HEK293 (cell line): ENCODE results near the gene SIGLEC1.

Experiments used
- PRDM1 ChIP-seq: fragments of 450-650 bp; formaldehyde crosslinking; IDR thresholded peaks from 2 replicates; pipeline ENCODE4; 2016; ENCODE audit warnings: missing biosample characterization, missing genetic modification characterization
- ZNF549 ChIP-seq: fragments of 450-650 bp; IDR thresholded peaks from 2 replicates; pipeline ENCODE4 v1.5.1; 2018; ENCODE audit warnings: missing biosample characterization, missing genetic modification characterization, mild to moderate bottlenecking, inconsistent platforms, moderate library complexity
- TF ChIP-seq, protein P1 (sequence below): fragments of 450-650 bp; formaldehyde crosslinking; IDR thresholded peaks from 2 replicates; pipeline ENCODE4 v1.5.1; 2016; ENCODE audit warnings: missing biosample characterization, missing genetic modification characterization

DNA sequence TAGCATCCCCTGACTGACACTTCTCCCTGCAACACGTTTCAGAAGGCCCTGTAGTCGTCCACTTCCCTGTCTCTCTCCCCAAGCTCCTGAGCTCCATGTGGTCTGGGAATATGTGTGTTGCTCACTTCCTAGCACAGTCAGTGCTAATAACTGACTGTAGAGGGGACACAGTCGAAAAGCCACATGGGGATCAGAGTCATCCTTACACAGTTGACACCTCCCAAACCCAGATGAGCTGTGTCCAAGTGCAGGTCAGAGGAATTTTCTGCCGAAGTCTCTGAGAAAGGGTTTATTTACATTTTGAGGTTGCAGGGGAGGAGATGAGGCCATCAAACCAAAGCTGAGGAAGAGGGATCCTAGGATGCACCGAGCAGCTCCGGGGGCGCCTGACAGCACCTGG is 27.1 kb downstream of the SIGLEC1 start:
- TF ChIP-seq ZNF549 (tag by site-specific recombination), result no peak
- TF ChIP-seq, protein P1, sequence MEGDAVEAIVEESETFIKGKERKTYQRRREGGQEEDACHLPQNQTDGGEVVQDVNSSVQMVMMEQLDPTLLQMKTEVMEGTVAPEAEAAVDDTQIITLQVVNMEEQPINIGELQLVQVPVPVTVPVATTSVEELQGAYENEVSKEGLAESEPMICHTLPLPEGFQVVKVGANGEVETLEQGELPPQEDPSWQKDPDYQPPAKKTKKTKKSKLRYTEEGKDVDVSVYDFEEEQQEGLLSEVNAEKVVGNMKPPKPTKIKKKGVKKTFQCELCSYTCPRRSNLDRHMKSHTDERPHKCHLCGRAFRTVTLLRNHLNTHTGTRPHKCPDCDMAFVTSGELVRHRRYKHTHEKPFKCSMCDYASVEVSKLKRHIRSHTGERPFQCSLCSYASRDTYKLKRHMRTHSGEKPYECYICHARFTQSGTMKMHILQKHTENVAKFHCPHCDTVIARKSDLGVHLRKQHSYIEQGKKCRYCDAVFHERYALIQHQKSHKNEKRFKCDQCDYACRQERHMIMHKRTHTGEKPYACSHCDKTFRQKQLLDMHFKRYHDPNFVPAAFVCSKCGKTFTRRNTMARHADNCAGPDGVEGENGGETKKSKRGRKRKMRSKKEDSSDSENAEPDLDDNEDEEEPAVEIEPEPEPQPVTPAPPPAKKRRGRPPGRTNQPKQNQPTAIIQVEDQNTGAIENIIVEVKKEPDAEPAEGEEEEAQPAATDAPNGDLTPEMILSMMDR (tag by site-specific recombination), result no peak
- no peak for TF ChIP-seq PRDM1 (tag by site-specific recombination)
